SK-N-SH (cell line): Measurements from ENCODE around the gene CPLX1. TPM values are rescaled to one million over a fixed set of nuclear protein-coding genes. Genes with fewer than 3 reads are reported as not detected.

Source experiments
- CTCF ChIA-PET: fragments of 300-600, 350-600 bp; formaldehyde crosslinking; extraction: SDS; loops from one replicate; lab custom pipeline; 2021; lab: Yijun Ruan, JAX
- POLR2A ChIA-PET: fragments of 350-600 bp; sonication (Branson Sonifier 250); formaldehyde crosslinking; extraction: SDS; loops from one replicate; lab custom pipeline; 2020; ENCODE audit warnings: antibody characterized with exemption, inconsistent platforms; lab: Yijun Ruan, JAX
- DNase-seq: peaks from one replicate; pipeline ENCODE4 v3.0.0; 2012
- H2AFZ ChIP-seq: fragments of 200-600 bp; sonication (generic); 2 replicates; pipeline ENCODE4 v1.8.1; 2016; ENCODE audit warnings: antibody characterized with exemption, mild to moderate bottlenecking, low read depth
- H3F3A ChIP-seq: fragments of 200-600 bp; sonication (generic); replicated peaks from 2 replicates; pipeline ENCODE3; 2016; ENCODE audit warnings: antibody characterized with exemption, mild to moderate bottlenecking; ENCODE audit not compliant: insufficient read depth
- H3K27ac ChIP-seq, 2 experiments: fragments of 200-500 bp in 1 of 2; fragments of 200-600 bp in 1 of 2; sonication (Bioruptor generic) in 1 of 2; sonication (generic), shearing (Covaris generic) in 1 of 2; 2 replicates each; pipeline versions ENCODE4 v1.5.1 to v1.6.1; 2014 to 2016; ENCODE audit warnings: low read depth in 2 of 2, inconsistent platforms in 1 of 2, low read length in 1 of 2, mild to moderate bottlenecking in 1 of 2, mixed read lengths in 1 of 2
- H3K27me3 ChIP-seq: fragments of 200-600 bp; sonication (generic), shearing (Covaris generic); 2 replicates; pipeline ENCODE4 v1.6.1; 2016; ENCODE audit warnings: mixed run types; ENCODE audit not compliant: insufficient read depth
- H3K36me3 ChIP-seq, 2 experiments: fragments of 200-500 bp in 1 of 2; fragments of 200-600 bp in 1 of 2; sonication (Bioruptor generic) in 1 of 2; sonication (generic) in 1 of 2; replicated peaks in 1 of 2; 2 replicates each; pipeline versions ENCODE3 to v1.5.1; 2014 to 2016; ENCODE audit warnings: low read length in 1 of 2, mild to moderate bottlenecking in 1 of 2; ENCODE audit not compliant: insufficient read depth in 2 of 2, control insufficient read depth in 1 of 2
- H3K4me1 ChIP-seq, 2 experiments: fragments of 200-500 bp in 1 of 2; fragments of 200-600 bp in 1 of 2; sonication (Bioruptor generic) in 1 of 2; sonication (generic), shearing (Covaris generic) in 1 of 2; 2 replicates each; pipeline versions ENCODE4 v1.5.1 to v1.6.1; 2014 to 2016; ENCODE audit warnings: low read depth in 1 of 2, low read length in 1 of 2, mixed run types in 1 of 2; ENCODE audit not compliant: insufficient read depth in 2 of 2, control insufficient read depth in 1 of 2
- H3K4me2 ChIP-seq: fragments of 200-600 bp; sonication (generic), shearing (Covaris generic); 2 replicates; pipeline ENCODE4 v1.6.1; 2017; ENCODE audit warnings: mixed run types
- H3K4me3 ChIP-seq, 2 experiments: fragments of 200-500 bp in 1 of 2; fragments of 200-600 bp in 1 of 2; sonication (Bioruptor generic) in 1 of 2; sonication (generic), shearing (Covaris generic) in 1 of 2; 2 replicates each; pipeline versions ENCODE4 v1.5.1 to v1.8.1; 2014 to 2016; ENCODE audit warnings: low read depth in 2 of 2, inconsistent platforms in 1 of 2, low read length in 1 of 2, mild to moderate bottlenecking in 1 of 2, mixed read lengths in 1 of 2, moderate library complexity in 1 of 2
- H3K79me2 ChIP-seq: fragments of 200-600 bp; sonication (generic); 2 replicates; pipeline ENCODE4 v1.8.1; 2017; ENCODE audit warnings: mild to moderate bottlenecking; ENCODE audit not compliant: insufficient read depth
- H3K9ac ChIP-seq: fragments of 200-600 bp; sonication (generic); 2 replicates; pipeline ENCODE4 v1.6.1; 2017; ENCODE audit warnings: mixed run types
- H3K9me2 ChIP-seq: fragments of 200-600 bp; sonication (generic); 2 replicates; pipeline ENCODE4 v1.6.1; 2017; ENCODE audit warnings: mixed run types
- H3K9me3 ChIP-seq: fragments of 200-600 bp; sonication (generic); 2 replicates; pipeline ENCODE4 v1.6.1; 2017; ENCODE audit warnings: mixed run types, mild to moderate bottlenecking, moderate library complexity
- H4K20me1 ChIP-seq: fragments of 200-600 bp; sonication (generic); 2 replicates; pipeline ENCODE4 v1.6.1; 2017; ENCODE audit warnings: mild to moderate bottlenecking, mixed run types; ENCODE audit not compliant: insufficient read depth
- FOSL2 ChIP-seq: IDR thresholded peaks from 2 replicates; pipeline ENCODE4 v1.4.0; 2012; ENCODE audit warnings: low read depth, mild to moderate bottlenecking, moderate library complexity, borderline replicate concordance
- FOXJ3 ChIP-seq: sonication (generic); formaldehyde crosslinking; IDR thresholded peaks from 2 replicates; pipeline ENCODE4 v1.5.1; 2020; ENCODE audit warnings: mild to moderate bottlenecking, missing genetic modification reagents
- FOXM1 ChIP-seq: IDR thresholded peaks from 2 replicates; pipeline ENCODE4 v1.4.0; 2012; ENCODE audit warnings: low read depth, mild to moderate bottlenecking
- GABPA ChIP-seq: IDR thresholded peaks from 2 replicates; pipeline ENCODE4 v1.4.0; 2012; ENCODE audit warnings: low read depth, mild to moderate bottlenecking
- MEF2A ChIP-seq: IDR thresholded peaks from 2 replicates; pipeline ENCODE4 v1.4.0; 2012; ENCODE audit warnings: low read depth, borderline replicate concordance
- NFIC ChIP-seq: IDR thresholded peaks from 2 replicates; pipeline ENCODE4 v1.4.0; 2012; ENCODE audit warnings: borderline replicate concordance
- PBX3 ChIP-seq: IDR thresholded peaks from 2 replicates; pipeline ENCODE4; 2012
- POLR2AphosphoS5 ChIP-seq: IDR thresholded peaks from 2 replicates; pipeline ENCODE4 v1.6.1; 2012; ENCODE audit warnings: low read depth, low read length
- RAD21 ChIP-seq: IDR thresholded peaks from 2 replicates; pipeline ENCODE4 v1.6.1; 2012; ENCODE audit warnings: mild to moderate bottlenecking, low read length
- RCOR1 ChIP-seq: fragments of 150-350 bp; IDR thresholded peaks from 2 replicates; pipeline ENCODE4 v1.6.1; 2017; ENCODE audit warnings: antibody characterized with exemption, low read length
- RXRA ChIP-seq: IDR thresholded peaks from 2 replicates; pipeline ENCODE4 v1.4.0; 2012; ENCODE audit warnings: low read depth, mild to moderate bottlenecking, borderline replicate concordance
- SIN3A ChIP-seq: IDR thresholded peaks from 2 replicates; pipeline ENCODE4 v1.6.1; 2012; ENCODE audit warnings: low read depth, mild to moderate bottlenecking, low read length, moderate library complexity, borderline replicate concordance
- TAF1 ChIP-seq: IDR thresholded peaks from 2 replicates; pipeline ENCODE4 v1.6.1; 2012; ENCODE audit warnings: low read depth, mild to moderate bottlenecking, low read length, moderate library complexity, borderline replicate concordance
- USF2 ChIP-seq: fragments of 150-350 bp; IDR thresholded peaks from 2 replicates; pipeline ENCODE4 v1.6.1; 2017; ENCODE audit warnings: antibody characterized with exemption, low read length, low read depth, borderline replicate concordance
- ZBTB33 ChIP-seq: IDR thresholded peaks from 2 replicates; pipeline ENCODE4 v1.4.0; 2012; ENCODE audit warnings: low read depth, borderline replicate concordance
- WGBS: methylation state at CpG from one replicate; pipeline ENCODE4 v1.1.6; 2017; ENCODE audit warnings: low lambda C conversion rate; 5-methylcytosine and 5-hydroxymethylcytosine counted together
- polyA plus RNA-seq, 3 experiments: library from polyadenylated mRNA; depleted of rRNA; stranded (reverse); fragments of >200 nt; gene quantifications; 2 replicates each; pipeline ENCODE4 v1.2.3, GENCODE V29; 2012
- TF ChIP-seq, protein P1 (sequence below): IDR thresholded peaks from 2 replicates; pipeline ENCODE4 v1.4.0; 2012; ENCODE audit warnings: low read depth, borderline replicate concordance

CPLX1 gene
- polyA plus RNA-seq, 1 of the 3 experiments (the other 2 are of a cell fraction): 0.56 TPM

- Histone ChIP-seq H3K9me3 (no peaks in the 10 kb centered on the region), H3F3A (peaks cover 12% of the 10 kb centered on the region), H3K9ac (no peak overlapping the region), H3K9me2 (no peaks in the 10 kb centered on the region), H3K79me2 (peaks cover 99% of the 10 kb centered on the region), H3K4me1 (peaks cover 0 to 12% of the 10 kb centered on the region in 2 experiments; a peak in 1 of 4 replicates), H4K20me1 (peaks cover 78% of the 10 kb centered on the region), H3K4me2 (no peak overlapping the region), H3K4me3 (no peak overlapping the region), H3K27me3 (no peaks in the 10 kb centered on the region), H3K27ac (no peak overlapping the region), H3K36me3 (peaks cover 51 to 54% of the 10 kb centered on the region in 2 experiments), H2AFZ (no peak overlapping the region)
- no peak for DNase-seq
- ChIA-PET CTCF (no interaction called here), POLR2A (no interaction called here)
- TF ChIP-seq FOSL2 (no peak), TAF1 (no peak), RCOR1 (no peak), RXRA (no peak), NFIC (no peak), POLR2AphosphoS5 (no peak), PBX3 (no peak), MEF2A (no peak), FOXM1 (no peak), GABPA (no peak), FOXJ3 (CRISPR knock-in tag) (no peak), RAD21 (no peak), USF2 (no peak), ZBTB33 (no peak), SIN3A (no peak)
- TF ChIP-seq, protein P1, sequence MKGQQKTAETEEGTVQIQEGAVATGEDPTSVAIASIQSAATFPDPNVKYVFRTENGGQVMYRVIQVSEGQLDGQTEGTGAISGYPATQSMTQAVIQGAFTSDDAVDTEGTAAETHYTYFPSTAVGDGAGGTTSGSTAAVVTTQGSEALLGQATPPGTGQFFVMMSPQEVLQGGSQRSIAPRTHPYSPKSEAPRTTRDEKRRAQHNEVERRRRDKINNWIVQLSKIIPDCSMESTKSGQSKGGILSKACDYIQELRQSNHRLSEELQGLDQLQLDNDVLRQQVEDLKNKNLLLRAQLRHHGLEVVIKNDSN: no peak
- 92% methylated on average over 7 of the region's 8 CpGs for WGBS
These were observed 53.2 kb downstream of the CPLX1 start for GRCh38 chr4:772776-773175.
